ENCODE measurements around the gene CRYBB2.
"Not testable (repeated sequence)": the region's sequence is repeated elsewhere in the genome, so short reads cannot be mapped to it uniquely, and the experiment has no call there.

Gene CRYBB2

GRCh38 chr22:25199731-25200520 lies 19.5 kb upstream of the CRYBB2 start, which contains the start of gene CRYBB3:
CRYBB3 (plus strand) TSS chr22:25199858; CDS start chr22:25201397, 1,539 bp downstream.
- no peak for DNase-seq (ENCODE audit: low read depth, low spot score)

GRCh38 chr22:25200967-25201366 lies 18.5 kb upstream of the CRYBB2 start:
- no peak for DNase-seq (ENCODE audit: low read depth, low spot score)

- no peak for DNase-seq (ENCODE audit: low read depth, low spot score)
Measured at GRCh38 chr22:25201557-25202273, 17.7 kb upstream of the CRYBB2 start.

- peak; percentile 29 for DNase-seq (ENCODE audit: low read depth, low spot score)
Measured at GRCh38 chr22:25202290-25202921, 17.0 kb upstream of the CRYBB2 start.

GRCh38 chr22:25203082-25203481 lies 16.4 kb upstream of the CRYBB2 start:
- DNase-seq (ENCODE audit: low read depth, low spot score) = no peak

GRCh38 chr22:25204547-25204946 lies 14.9 kb upstream of the CRYBB2 start:
- not testable (repeated sequence) for DNase-seq (ENCODE audit: low read depth, low spot score)

GRCh38 chr22:25205847-25206246 lies 13.6 kb upstream of the CRYBB2 start:
- DNase-seq (ENCODE audit: low read depth, low spot score) = no peak

GRCh38 chr22:25206998-25207397 lies 12.4 kb upstream of the CRYBB2 start:
- no peak for DNase-seq (ENCODE audit: low read depth, low spot score)

GRCh38 chr22:25207553-25208157 lies 11.8 kb upstream of the CRYBB2 start:
- no peak for DNase-seq (ENCODE audit: low read depth, low spot score)

GRCh38 chr22:25208328-25208727 lies 11.1 kb upstream of the CRYBB2 start:
- no peak for DNase-seq (ENCODE audit: low read depth, low spot score)

GRCh38 chr22:25208743-25209505 lies 10.5 kb upstream of the CRYBB2 start:
- no peak for DNase-seq (ENCODE audit: low read depth, low spot score)

GRCh38 chr22:25210793-25211192 lies 8.6 kb upstream of the CRYBB2 start:
- DNase-seq (ENCODE audit: low read depth, low spot score) = no peak

- DNase-seq (ENCODE audit: low read depth, low spot score) = no peak
Measured at GRCh38 chr22:25212337-25212736, 7.1 kb upstream of the CRYBB2 start.

- no peak for DNase-seq (ENCODE audit: low read depth, low spot score)
Measured at GRCh38 chr22:25213221-25213620, 6.2 kb upstream of the CRYBB2 start.

- no peak for DNase-seq (ENCODE audit: low read depth, low spot score)
Measured at GRCh38 chr22:25216230-25216629, 3.2 kb upstream of the CRYBB2 start.

GRCh38 chr22:25219948-25220442 lies 556 bp downstream of the CRYBB2 start:
- DNase-seq (ENCODE audit: low read depth, low spot score) = no peak

GRCh38 chr22:25221790-25222189 lies 2.4 kb downstream of the CRYBB2 start:
- no peak for DNase-seq (ENCODE audit: low read depth, low spot score)

- no peak for DNase-seq (ENCODE audit: low read depth, low spot score)
Measured at GRCh38 chr22:25223269-25223850, 3.9 kb downstream of the CRYBB2 start.

- DNase-seq (ENCODE audit: low read depth, low spot score) = no peak
Measured at GRCh38 chr22:25228822-25229221, 9.4 kb downstream of the CRYBB2 start.

GRCh38 chr22:25230760-25231159 lies 11.3 kb downstream of the CRYBB2 start:
- DNase-seq (ENCODE audit: low read depth, low spot score) = not testable (repeated sequence)

GRCh38 chr22:25232301-25232700 lies 12.9 kb downstream of the CRYBB2 start:
- no peak for DNase-seq (ENCODE audit: low read depth, low spot score)

All from smooth muscle cell of the brain vasculature (primary cell).